WI38 (cell line): ENCODE results near the gene ZNF398.
A peak's percentile ranks its signal among the peaks of the same experiment; 100 is the strongest.

Source experiments
- H3K4me3 ChIP-seq: 2 replicates; pipeline ENCODE4 v1.5.1; 2011; ENCODE audit warnings: low read depth, mild to moderate bottlenecking, control low read depth, low read length
- CTCF ChIP-seq: IDR thresholded peaks from 2 replicates; pipeline ENCODE4 v1.5.1; 2012; ENCODE audit warnings: low read depth, mild to moderate bottlenecking, control low read depth, low read length

Gene ZNF398

GRCh38 chr7:149147072-149147751, at the start of gene ZNF398:
ZNF398 (plus strand) TSS chr7:149147453; CDS start chr7:149147743, 290 bp downstream.
- peak within 1 kb of the TSS; percentile 84 for H3K4me3 ChIP-seq
- TF ChIP-seq CTCF: no peak

GRCh38 chr7:149099058-149099457, 48.2 kb upstream of the ZNF398 start:
- H3K4me3 ChIP-seq: no peak overlapping the region

GRCh38 chr7:149100821-149101220, 46.4 kb upstream of the ZNF398 start:
- no peak for TF ChIP-seq CTCF
- H3K4me3 ChIP-seq: no peak overlapping the region

More at GRCh38 chr7:149099058-149099457, 48.2 kb upstream of the ZNF398 start:
- no peak for TF ChIP-seq CTCF

GRCh38 chr7:149102666-149103065, 44.6 kb upstream of the ZNF398 start:
- no peak for TF ChIP-seq CTCF
- H3K4me3 ChIP-seq: no peak overlapping the region

GRCh38 chr7:149103424-149103823, 43.8 kb upstream of the ZNF398 start:
- no peak overlapping the region for H3K4me3 ChIP-seq
- TF ChIP-seq CTCF: no peak

GRCh38 chr7:149104214-149104613, 43.0 kb upstream of the ZNF398 start:
- no peak overlapping the region for H3K4me3 ChIP-seq
- TF ChIP-seq CTCF: no peak

- H3K4me3 ChIP-seq: no peak overlapping the region
- no peak for TF ChIP-seq CTCF
These were observed 42.5 kb upstream of the ZNF398 start for GRCh38 chr7:149104749-149105148.
